Keratinocyte (primary cell): ENCODE data around the gene SLC38A1. TPM values are rescaled to one million over a fixed set of nuclear protein-coding genes. Genes with fewer than 3 reads are reported as not detected.

ENCODE experiments used
- DNase-seq: peaks from one replicate; pipeline ENCODE4 v3.0.0-alpha.2; 2011; ENCODE audit warnings: low read depth, missing footprints, low spot score
- FAIRE-seq: peaks from 2 replicates; lab custom pipeline; 2011; peaks lifted over from hg19 to GRCh38; lab: Jason Lieb, UNC
- H2AFZ ChIP-seq: 2 replicates; pipeline ENCODE4 v1.6.0; 2012; ENCODE audit warnings: low read length, control low read depth, inconsistent platforms; ENCODE audit not compliant: control insufficient read depth
- H3K27ac ChIP-seq: 2 replicates; pipeline ENCODE4 v1.5.1; 2011; ENCODE audit warnings: low read length; ENCODE audit not compliant: control insufficient read depth, insufficient read depth
- H3K27me3 ChIP-seq: 3 replicates; pipeline ENCODE4 v1.6.0; 2011; ENCODE audit warnings: low read length; ENCODE audit not compliant: control insufficient read depth, insufficient read depth; ENCODE audit errors: extremely low read depth
- H3K36me3 ChIP-seq, 2 experiments: 2 replicates in 1 of 2; 3 replicates in 1 of 2; pipeline ENCODE4 v1.5.1; 2011; ENCODE audit warnings: low read length in 2 of 2, mild to moderate bottlenecking in 1 of 2; ENCODE audit not compliant: control insufficient read depth in 2 of 2, insufficient read depth in 2 of 2; ENCODE audit errors: extremely low read depth in 1 of 2
- H3K4me1 ChIP-seq: 3 replicates; pipeline ENCODE4 v1.5.1; 2011; ENCODE audit warnings: low read length; ENCODE audit not compliant: control insufficient read depth, insufficient read depth; ENCODE audit errors: extremely low read depth
- H3K4me2 ChIP-seq: 3 replicates; pipeline ENCODE4 v1.6.0; 2011; ENCODE audit warnings: low read depth, low read length; ENCODE audit not compliant: control insufficient read depth, insufficient read depth; ENCODE audit errors: extremely low read depth
- H3K4me3 ChIP-seq, 3 experiments: fragments of 200-600 bp in 1 of 3; sonication (generic) in 1 of 3; 2 replicates in 2 of 3; 3 replicates in 1 of 3; pipeline ENCODE4 v1.5.1; 2011 to 2016; ENCODE audit warnings: low read length in 3 of 3, mild to moderate bottlenecking in 3 of 3, control low read depth in 2 of 3, inconsistent platforms in 1 of 3, low read depth in 1 of 3, mixed read lengths in 1 of 3, mixed run types in 1 of 3, moderate library complexity in 1 of 3; ENCODE audit not compliant: control insufficient read depth in 2 of 3, insufficient read depth in 2 of 3; ENCODE audit errors: extremely low read depth in 1 of 3
- H3K79me2 ChIP-seq: 2 replicates; pipeline ENCODE4 v1.6.0; 2012; ENCODE audit warnings: low read length; ENCODE audit not compliant: control insufficient read depth, insufficient read depth
- H3K9ac ChIP-seq: 3 replicates; pipeline ENCODE4 v1.6.0; 2011; ENCODE audit warnings: low read length; ENCODE audit not compliant: control insufficient read depth, insufficient read depth; ENCODE audit errors: extremely low read depth
- H3K9me1 ChIP-seq: 3 replicates; pipeline ENCODE4 v1.6.0; 2011; ENCODE audit warnings: low read length; ENCODE audit not compliant: control insufficient read depth, insufficient read depth; ENCODE audit errors: extremely low read depth
- H3K9me3 ChIP-seq: 2 replicates; pipeline ENCODE4 v1.5.1; 2012; ENCODE audit warnings: low read depth, low read length; ENCODE audit not compliant: control insufficient read depth
- H4K20me1 ChIP-seq: 3 replicates; pipeline ENCODE4 v1.6.0; 2011; ENCODE audit warnings: low read length; ENCODE audit not compliant: control insufficient read depth, insufficient read depth; ENCODE audit errors: extremely low read depth
- CTCF ChIP-seq, 3 experiments: IDR thresholded peaks in 1 of 3; conservative IDR thresholded peaks in 1 of 3; optimal IDR thresholded peaks in 1 of 3; 2 replicates in 2 of 3; 3 replicates in 1 of 3; pipeline versions ENCODE3 to v1.5.1; 2011; ENCODE audit warnings: low read length in 3 of 3, mild to moderate bottlenecking in 3 of 3, moderate library complexity in 2 of 3, control low read depth in 1 of 3, inconsistent platforms in 1 of 3; ENCODE audit not compliant: insufficient read depth in 2 of 3; ENCODE audit errors: extremely low read depth in 1 of 3
- EZH2 ChIP-seq: IDR thresholded peaks from one replicate; pipeline ENCODE4 v1.6.1; 2012; ENCODE audit warnings: inconsistent platforms, mild to moderate bottlenecking, low read length, moderate library complexity
- dilution Hi-C: fragments of 300-500 bp; cut with MboI; formaldehyde crosslinking; loops from one replicate; pipeline ENCODE4 v1.7.0; 2020; ENCODE audit warnings: low sequenced_read_pairs; ENCODE audit not compliant: extremely low pct_ligation_motif_present
- polyA plus RNA-seq, 5 experiments: library from polyadenylated mRNA; depleted of rRNA in 3 of 5; stranded (reverse) in 3 of 5; stranded (forward) in 1 of 5; unstranded in 1 of 5; fragments of >200 nt; gene quantifications; 1 replicate in 1 of 5; 2 replicates in 3 of 5; 3 replicates in 1 of 5; pipeline versions ENCODE4 v1.2.1 to v1.2.3, GENCODE V29; 2011 to 2012; ENCODE audit warnings: missing spikeins in 2 of 5, low read depth in 1 of 5, low replicate concordance in 1 of 5

Gene SLC38A1
- polyA plus RNA-seq, 1 donor (not counting 4 experiments of a cell fraction or from before 2014, with no cell fraction given) = 134 TPM

DNA sequence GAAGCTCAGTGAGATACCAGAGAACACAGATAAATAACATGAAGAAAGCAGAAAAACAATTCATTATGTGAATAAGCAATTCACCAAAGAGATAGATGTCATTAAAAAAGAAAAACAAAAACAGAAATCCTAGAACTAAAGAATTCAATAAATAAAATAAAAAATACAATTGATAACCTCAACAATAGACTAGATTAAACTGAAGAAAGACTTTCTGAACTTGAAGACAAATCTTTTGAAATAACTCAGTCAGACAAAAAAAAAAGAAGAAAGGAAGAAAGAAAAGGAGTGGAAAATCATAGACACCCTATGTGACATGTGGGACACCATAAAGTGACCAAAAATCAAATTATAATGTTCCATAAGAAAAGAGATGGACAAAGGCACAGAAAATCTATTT, 14.0 kb upstream of the SLC38A1 start:
- dilution Hi-C loops = no loop called here

GRCh38 chr12:46276756-46277155, 7.9 kb upstream of the SLC38A1 start:
- TF ChIP-seq EZH2 (no peak), CTCF (optimal IDR thresholded peaks at IDR 0.05 in 1 of 3, IDR thresholded peaks at IDR 0.05 in 1 of 3, conservative IDR thresholded peaks at IDR 0.05 in 1 of 3; ENCODE audit: extremely low read depth in 1 of 3, insufficient read depth in 2 of 3, low read length in 3 of 3) (no peak)
- no peaks in the 10 kb centered on the region for H3K9me1 ChIP-seq
- H3K27me3 ChIP-seq = no peaks in the 10 kb centered on the region
- no peak overlapping the region for H3K4me2 ChIP-seq
- no peak overlapping the region for H3K9ac ChIP-seq
- dilution Hi-C loops = no loop called here
- no peaks in the 10 kb centered on the region for H4K20me1 ChIP-seq
- H3K79me2 ChIP-seq = no peaks in the 10 kb centered on the region
- H3K9me3 ChIP-seq = no peaks in the 10 kb centered on the region
- DNase-seq (no peak), FAIRE-seq (no peak)
- H3K4me1 ChIP-seq = no peaks in the 10 kb centered on the region
- H3K4me3 ChIP-seq = no peak overlapping the region
- H2AFZ ChIP-seq = no peak overlapping the region
- no peaks in the 10 kb centered on the region for H3K36me3 ChIP-seq
- H3K27ac ChIP-seq = no peak overlapping the region

More for the DNA sequence above, 14.0 kb upstream of the SLC38A1 start:
- no peak for TF ChIP-seq CTCF (optimal IDR thresholded peaks at IDR 0.05 in 1 of 3, IDR thresholded peaks at IDR 0.05 in 1 of 3, conservative IDR thresholded peaks at IDR 0.05 in 1 of 3; ENCODE audit: extremely low read depth in 1 of 3, insufficient read depth in 2 of 3, low read length in 3 of 3)
- TF ChIP-seq EZH2 = no peak
- no peaks in the 10 kb centered on the region for H3K36me3 ChIP-seq
- FAIRE-seq = no peak
- DNase-seq = no peak
- H4K20me1 ChIP-seq = no peaks in the 10 kb centered on the region
- no peak overlapping the region for H3K27ac ChIP-seq
- no peaks in the 10 kb centered on the region for H3K4me1 ChIP-seq
- no peaks in the 10 kb centered on the region for H3K79me2 ChIP-seq
- no peak overlapping the region for H3K4me3 ChIP-seq
- no peak overlapping the region for H2AFZ ChIP-seq
- H3K4me2 ChIP-seq = no peak overlapping the region
- H3K9me1 ChIP-seq = no peaks in the 10 kb centered on the region
- H3K27me3 ChIP-seq = no peaks in the 10 kb centered on the region
- peaks cover 6% of the 10 kb centered on the region for H3K9me3 ChIP-seq
- H3K9ac ChIP-seq = no peak overlapping the region
